Left lobe of liver (tissue), 2 donors: ENCODE measurements around the gene GRAMD1A. TPM values are rescaled to one million over a fixed set of nuclear protein-coding genes. Genes with fewer than 3 reads are reported as not detected.
A peak's percentile ranks its signal among the peaks of the same experiment; 100 is the strongest.

ENCODE experiments used
- ATAC-seq: fragments of 200-7000 bp; cut with Tn5 transposase; one replicate; pipeline ENCODE4 v1.9.1; 2020; ENCODE audit warnings: mild to moderate bottlenecking, moderate library complexity
- DNase-seq: peaks from one replicate; pipeline ENCODE4 v3.0.0-alpha.2; 2020; ENCODE audit warnings: low spot score
- total RNA-seq: library from RNA; stranded (reverse); gene quantifications from one replicate; pipeline ENCODE4 v1.2.1, GENCODE V29; 2021
- donor health status: DM: no; HTN: no; CAD: no; lungs with moderate emphysema.
- donor health status: DM: no; HTN: yes; CAD: no.

GRAMD1A gene
- total RNA-seq, 1 donor from 2014 or later: 17.8 TPM

DNA sequence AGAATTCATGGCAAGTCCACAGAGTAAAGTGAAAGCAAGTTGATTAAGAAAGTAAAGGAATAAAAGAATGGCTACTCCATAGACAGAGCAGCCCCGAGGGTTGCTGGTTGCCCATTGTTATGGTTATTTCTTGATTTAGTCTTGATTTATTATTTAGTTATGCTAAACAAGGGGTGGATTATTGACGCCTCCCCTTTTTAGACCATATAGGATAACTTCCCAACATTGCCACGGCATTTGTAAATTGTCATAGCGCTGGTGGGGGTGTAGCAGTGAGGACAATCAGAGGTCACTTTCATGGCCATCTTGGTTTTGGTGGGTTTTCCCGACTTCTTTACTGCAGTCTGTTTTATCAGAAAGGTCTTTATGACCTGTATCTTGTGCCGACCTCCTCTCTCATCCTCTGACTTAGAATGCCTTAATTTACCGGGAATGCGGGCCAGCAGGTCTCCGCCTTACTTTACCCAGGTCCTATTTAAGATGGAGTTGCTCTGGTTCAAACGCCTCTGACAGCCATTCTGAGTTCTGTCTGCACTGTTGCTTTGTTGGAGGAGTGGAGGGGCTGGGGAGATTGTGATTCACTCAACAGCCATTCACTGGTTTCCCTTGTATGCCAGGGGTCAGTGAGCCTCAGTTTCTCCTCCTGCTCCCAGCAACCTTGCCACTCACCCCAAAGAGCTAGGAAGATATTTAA, 69.0 kb downstream of the GRAMD1A start:
- ATAC-seq: no peak
- DNase-seq: no peak

- ATAC-seq (no peak), DNase-seq (no peak)
Observed at GRCh38 chr19:35069696-35070095, 69.6 kb downstream of the GRAMD1A start.

DNA sequence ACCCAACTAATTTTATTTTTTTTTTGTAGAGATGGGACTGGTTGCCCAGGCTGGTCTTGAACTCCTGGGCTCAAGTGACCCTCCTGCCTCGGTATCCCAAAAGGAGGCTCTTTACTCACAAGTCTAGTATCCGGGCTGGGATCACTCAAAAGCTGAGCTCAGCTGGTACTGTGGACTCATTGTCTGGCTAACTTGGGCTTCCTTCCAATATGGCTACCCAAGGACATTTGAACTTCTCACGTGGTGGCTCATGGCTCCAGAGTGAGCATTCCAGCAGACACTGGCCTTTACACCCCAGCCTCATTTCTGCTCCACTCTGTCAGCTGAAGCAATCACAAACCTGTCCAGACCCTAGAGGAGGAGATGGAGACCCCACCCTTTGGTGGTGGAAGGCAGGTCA, 70.3 kb downstream of the GRAMD1A start:
- no peak for ATAC-seq

GRCh38 chr19:35073516-35073915, 73.4 kb downstream of the GRAMD1A start:
- ATAC-seq (peak; percentile 26), DNase-seq (no peak)

More for the DNA sequence above, 70.3 kb downstream of the GRAMD1A start:
- DNase-seq: no peak

DNA sequence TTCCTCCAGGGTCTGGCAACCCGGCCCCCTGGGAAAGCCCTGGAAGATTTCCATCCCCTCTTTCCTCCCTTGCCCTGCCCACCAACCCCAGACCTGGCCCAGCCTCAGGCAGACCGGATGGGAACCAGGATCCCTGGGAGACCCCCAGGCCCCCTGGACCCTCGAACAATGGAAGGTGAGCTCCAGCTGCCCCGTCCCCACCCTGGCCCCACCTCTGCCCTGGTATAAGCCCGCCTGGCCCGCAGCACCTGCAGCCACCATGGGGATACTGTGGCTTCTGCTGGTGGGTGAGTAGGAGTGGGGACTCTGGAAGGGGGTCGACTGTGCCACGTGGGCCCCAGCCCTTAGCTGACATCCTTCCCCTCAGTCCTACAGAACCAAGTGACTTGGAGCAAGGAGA, 73.8 kb downstream of the GRAMD1A start:
- no peak for ATAC-seq
- no peak for DNase-seq

GRCh38 chr19:35074426-35075201, 74.5 kb downstream of the GRAMD1A start:
- ATAC-seq: no peak

GRCh38 chr19:35075202-35076025, 75.3 kb downstream of the GRAMD1A start:
- no peak for ATAC-seq
- no peak for DNase-seq

More at GRCh38 chr19:35074426-35075201, 74.5 kb downstream of the GRAMD1A start:
- no peak for DNase-seq

DNA sequence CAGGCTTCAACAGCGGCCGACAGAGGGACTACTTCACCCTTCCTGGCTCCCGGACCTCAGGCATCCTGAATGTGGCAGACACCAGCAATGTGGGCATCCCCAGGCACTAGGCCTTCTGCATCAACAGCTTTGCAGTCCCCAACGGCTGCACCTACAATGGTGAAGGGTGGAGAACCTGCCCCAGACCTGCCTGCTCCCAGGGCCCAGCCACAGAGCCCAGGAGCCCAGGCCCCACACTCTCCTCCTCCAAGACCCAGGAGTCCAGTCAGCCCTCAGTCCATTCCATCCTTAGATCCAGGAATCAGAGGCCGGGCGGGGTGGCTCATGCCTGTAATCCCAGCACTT, 75.9 kb downstream of the GRAMD1A start:
- DNase-seq (no peak), ATAC-seq (no peak)

Other genes starting within 250 kb of the GRAMD1A start
- gene ZNF599, start 227.1 kb upstream of the GRAMD1A start, total RNA-seq: 2.6 TPM
- 2.5 TPM for gene ZNF30, start 73.4 kb upstream of the GRAMD1A start, total RNA-seq
- 2.9 TPM for gene ZNF792, start 36.1 kb upstream of the GRAMD1A start, total RNA-seq
- gene SCN1B, start 30.1 kb downstream of the GRAMD1A start, total RNA-seq: 4.5 TPM
- 564 TPM for gene HPN, start 41.4 kb downstream of the GRAMD1A start, total RNA-seq
- gene FXYD3, start 115.5 kb downstream of the GRAMD1A start, total RNA-seq: 1.4 TPM
- gene LGI4, start 134.7 kb downstream of the GRAMD1A start, total RNA-seq: 1.9 TPM
- gene FXYD1, start 138.5 kb downstream of the GRAMD1A start, total RNA-seq: 280 TPM
- 0.60 TPM for gene FXYD7, start 142.9 kb downstream of the GRAMD1A start, total RNA-seq
- gene FXYD5, start 154.4 kb downstream of the GRAMD1A start, total RNA-seq: 7.6 TPM
- gene FAM187B, start 228.4 kb downstream of the GRAMD1A start, total RNA-seq: not detected
- gene LSR, start 248.7 kb downstream of the GRAMD1A start, total RNA-seq: 103 TPM